MV-4-11 (cell line): ENCODE results near the gene SLC7A6OS.
A peak's percentile ranks its signal among the peaks of the same experiment; 100 is the strongest.

ENCODE experiments used
- DNase-seq: peaks from one replicate; lab custom pipeline; 2025; lab: John Stamatoyannopoulos, UW

Gene SLC7A6OS

DNA sequence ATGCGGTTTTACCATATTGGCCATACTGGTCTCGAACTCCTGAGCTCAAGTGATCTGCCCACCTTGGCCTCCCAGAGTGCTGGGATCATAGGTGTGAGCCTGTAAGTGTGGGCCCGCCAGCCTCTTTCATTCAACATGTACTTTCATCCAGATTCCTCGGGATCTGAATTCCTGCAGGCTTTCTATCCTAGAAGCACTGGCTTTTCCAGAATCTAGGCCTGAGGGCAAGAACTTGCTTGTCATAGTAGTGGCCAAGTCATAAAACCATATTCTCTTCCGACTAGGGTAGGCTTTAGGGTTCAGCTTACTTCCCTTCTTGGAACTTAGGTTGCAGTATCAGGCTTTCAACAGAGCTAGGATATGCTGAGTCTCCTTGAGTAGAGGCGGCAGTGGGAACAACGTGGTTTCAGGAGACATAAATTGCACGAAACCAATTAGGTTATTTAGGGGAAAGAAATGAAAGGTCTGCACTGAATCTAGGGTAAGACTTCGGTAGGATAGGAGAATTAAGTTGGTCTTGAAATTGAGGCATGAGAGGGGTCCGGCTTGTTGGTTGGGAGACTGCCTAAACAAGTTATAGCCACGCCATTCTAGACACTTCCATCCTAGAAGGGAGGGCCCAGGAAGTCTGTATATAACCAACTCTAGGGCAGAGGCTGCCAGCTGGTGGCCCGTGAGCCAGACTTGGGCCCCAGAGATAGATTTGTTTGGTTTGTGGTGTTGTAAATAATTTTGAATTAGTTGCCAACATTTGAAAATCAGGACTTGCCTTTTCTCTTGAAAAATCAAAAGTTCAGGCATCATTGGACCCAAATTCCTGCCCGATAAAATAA lies 30.8 kb downstream of the SLC7A6OS start:
- peak; percentile 70 for DNase-seq

DNA sequence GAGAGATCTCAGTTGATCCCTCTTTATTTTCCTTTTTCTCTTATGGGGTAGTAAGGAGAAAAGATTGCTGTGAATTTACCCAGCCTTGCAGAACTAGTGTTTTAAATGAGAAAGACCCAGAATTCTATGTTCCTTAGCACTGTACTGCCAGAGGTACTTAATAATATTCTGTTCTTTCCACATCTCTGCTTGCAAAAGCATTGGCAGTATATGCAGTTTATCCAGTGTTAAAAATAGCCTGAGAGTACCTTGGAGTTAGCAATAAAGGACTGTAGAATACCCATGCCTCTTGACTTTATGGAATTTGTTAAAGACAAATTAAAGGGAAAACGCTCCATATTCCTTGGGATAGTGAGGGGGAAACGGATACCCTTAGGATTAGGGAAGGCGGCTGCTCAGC lies 34.5 kb downstream of the SLC7A6OS start:
- DNase-seq: no peak

DNA sequence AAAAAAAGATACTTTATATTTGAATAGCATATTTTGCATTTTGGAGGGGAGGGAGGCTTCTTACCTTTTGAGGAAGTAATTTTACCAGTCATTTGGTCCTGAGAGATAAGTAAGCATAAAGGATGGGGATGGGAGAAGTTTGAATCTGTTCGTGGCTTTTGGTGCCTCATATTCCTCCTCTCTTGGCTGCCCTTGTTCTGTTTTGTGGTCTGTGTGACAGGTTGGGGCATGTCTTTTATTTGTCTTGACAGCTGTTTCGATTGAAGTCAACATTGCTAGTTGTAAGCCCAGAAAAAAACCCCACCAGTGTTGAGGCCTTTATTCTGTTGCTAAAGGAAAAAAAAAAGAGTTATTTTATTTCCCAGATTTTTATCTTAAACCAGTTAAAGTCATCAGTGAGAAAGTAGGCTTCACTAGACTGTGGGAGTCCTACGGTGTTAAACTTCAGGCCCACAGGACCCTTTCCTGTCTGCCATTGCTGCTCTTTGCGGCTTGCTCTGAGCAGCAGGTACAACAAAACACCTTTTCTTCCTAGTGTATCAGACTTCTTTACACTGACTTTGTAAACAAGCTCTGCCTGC lies 35.0 kb downstream of the SLC7A6OS start:
- DNase-seq: peak; percentile 52

DNA sequence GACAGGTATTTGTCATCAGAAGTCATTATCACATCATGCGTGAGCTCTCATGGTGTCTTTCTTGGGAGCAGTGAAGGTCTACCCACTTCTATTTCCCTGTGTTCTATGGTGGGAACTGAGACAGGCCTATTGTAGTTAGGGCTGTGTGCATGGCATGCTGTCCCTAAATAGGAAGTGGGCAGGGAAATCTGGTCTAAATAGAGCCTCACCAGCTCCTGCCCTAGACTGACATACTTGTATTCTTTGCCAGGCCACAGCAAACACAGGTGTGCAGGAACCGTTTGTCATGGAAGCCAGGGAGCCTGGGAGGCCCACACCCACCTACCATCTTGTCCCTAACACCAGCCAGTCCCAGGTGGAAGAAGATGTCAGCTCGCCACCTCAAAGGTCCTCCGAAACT lies 36.3 kb downstream of the SLC7A6OS start:
- DNase-seq: no peak

- no peak for DNase-seq
Observed at GRCh38 chr16:68273896-68274295, 36.9 kb downstream of the SLC7A6OS start.

GRCh38 chr16:68273459-68273858 lies 37.3 kb downstream of the SLC7A6OS start:
- DNase-seq: no peak

GRCh38 chr16:68272507-68273209 lies 38.1 kb downstream of the SLC7A6OS start:
- DNase-seq: no peak

GRCh38 chr16:68270353-68270752 lies 40.4 kb downstream of the SLC7A6OS start:
- no peak for DNase-seq

DNA sequence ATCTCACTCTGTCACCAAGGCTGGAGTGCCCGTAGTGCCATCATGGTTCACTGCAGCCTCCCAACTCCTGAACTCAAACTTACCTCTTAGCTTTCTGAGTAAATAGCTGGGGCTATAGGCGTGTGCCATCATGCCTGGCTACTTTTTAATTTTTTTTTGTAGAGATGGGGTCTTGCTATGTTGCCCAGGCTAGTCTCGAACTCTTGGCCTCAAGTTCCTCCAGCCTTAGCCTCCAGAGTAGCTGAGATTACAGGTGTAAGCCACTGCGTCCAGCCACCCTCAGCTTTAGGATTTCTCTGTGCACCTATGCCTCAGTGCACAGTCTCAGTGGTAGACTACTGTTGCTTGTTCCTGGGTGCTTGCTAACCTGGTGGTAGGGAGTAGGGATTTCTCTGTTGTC lies 41.0 kb downstream of the SLC7A6OS start:
- DNase-seq: no peak

GRCh38 chr16:68267612-68268405 lies 42.9 kb downstream of the SLC7A6OS start:
- no peak for DNase-seq

DNA sequence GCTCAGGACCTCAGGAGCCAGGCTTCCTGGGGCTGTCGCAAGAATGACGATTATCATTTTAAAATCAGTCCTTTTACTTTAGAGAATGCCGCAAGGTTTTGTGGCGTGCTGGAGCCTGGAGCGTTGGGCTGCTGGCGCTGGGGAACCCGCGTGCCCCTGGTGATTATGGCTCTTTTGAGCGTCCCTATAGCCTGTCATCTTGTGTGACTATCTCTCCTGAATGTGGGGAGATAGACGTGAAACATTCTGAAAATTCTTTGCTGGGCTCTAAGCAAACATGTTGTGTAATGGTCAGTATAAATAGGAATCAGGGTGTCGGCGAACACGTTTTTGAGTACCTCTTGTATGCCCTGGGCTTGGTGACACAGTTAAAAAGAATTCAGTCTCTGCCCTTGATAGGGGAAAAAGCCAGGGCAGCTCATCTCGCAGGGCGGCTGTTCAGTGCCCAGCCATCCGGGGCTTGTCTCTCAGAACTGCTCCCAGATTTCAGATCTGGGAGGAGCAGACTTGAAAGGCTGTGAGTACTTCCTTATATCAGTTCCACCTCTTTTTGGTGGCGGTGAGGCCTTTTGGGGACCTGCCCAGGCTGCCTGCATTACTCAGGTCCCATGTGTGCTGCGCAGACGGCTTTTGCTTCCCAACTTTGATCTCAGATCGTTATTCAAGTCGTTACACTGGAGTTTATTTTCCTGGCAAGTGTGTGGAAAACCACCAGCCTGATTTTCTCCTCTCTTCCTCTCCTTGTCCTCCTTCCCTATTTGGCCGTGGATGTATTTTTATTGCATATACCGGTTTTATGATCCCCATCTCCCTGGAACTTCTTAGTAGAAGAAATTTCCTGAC lies 45.4 kb downstream of the SLC7A6OS start:
- DNase-seq: peak; percentile 64

DNA sequence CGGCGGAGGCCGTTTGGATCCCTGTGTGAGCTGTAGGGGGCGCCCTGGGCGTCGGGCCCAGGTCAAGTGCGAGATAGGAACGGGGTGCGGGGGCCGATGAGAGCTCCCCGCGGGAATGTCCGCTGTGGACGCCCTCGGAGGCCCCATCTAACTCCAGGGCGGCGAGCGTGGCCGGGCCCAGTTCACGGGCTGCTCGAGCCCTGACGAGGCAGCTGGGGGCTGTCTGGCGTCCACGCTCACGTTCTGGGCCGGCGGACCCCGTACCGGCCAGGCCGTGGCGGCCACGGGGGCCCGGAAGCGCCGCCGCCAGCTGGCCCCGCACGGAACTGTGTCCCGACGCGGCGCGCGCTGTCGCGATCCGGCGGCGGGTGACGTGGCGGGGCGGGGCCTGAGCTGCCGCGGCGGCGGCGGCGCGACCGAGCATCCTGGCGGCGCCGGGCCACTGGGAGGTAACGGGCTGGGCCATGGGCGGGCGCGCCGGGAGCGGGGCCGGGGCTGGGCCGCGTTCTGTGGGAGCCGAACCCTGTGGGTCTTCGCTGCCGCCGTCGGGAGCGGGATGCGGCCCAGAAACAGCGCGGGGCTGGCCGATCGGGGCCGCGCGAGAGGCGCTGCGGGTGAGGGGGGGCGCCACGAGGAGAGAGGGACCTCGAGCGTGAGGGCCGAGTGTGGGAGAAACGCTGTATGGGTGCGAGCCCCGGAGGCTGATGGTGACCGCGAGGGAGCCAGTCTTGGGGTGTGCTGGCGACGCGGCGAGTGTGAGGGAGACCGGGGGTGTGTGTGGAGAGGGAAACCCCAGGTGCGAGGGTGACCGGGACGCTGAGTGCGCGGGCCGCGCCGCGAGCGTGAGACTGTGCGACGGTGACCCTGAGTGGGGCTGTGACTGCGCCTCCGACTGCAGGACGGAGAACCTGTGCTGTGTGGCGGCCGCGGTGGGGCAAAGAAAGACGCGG lies 46.3 kb downstream of the SLC7A6OS start, which contains the start of gene SLC7A6:
Gene SLC7A6 (plus strand): TSS at position 399 of the 950 bp plus-strand sequence. CDS start 10,201 bp downstream, outside the sequence.
- peak; percentile 68 for DNase-seq

GRCh38 chr16:68263559-68264127 lies 47.1 kb downstream of the SLC7A6OS start:
- DNase-seq: no peak

GRCh38 chr16:68259007-68259825 lies 51.5 kb downstream of the SLC7A6OS start:
- peak; percentile 62 for DNase-seq

DNA sequence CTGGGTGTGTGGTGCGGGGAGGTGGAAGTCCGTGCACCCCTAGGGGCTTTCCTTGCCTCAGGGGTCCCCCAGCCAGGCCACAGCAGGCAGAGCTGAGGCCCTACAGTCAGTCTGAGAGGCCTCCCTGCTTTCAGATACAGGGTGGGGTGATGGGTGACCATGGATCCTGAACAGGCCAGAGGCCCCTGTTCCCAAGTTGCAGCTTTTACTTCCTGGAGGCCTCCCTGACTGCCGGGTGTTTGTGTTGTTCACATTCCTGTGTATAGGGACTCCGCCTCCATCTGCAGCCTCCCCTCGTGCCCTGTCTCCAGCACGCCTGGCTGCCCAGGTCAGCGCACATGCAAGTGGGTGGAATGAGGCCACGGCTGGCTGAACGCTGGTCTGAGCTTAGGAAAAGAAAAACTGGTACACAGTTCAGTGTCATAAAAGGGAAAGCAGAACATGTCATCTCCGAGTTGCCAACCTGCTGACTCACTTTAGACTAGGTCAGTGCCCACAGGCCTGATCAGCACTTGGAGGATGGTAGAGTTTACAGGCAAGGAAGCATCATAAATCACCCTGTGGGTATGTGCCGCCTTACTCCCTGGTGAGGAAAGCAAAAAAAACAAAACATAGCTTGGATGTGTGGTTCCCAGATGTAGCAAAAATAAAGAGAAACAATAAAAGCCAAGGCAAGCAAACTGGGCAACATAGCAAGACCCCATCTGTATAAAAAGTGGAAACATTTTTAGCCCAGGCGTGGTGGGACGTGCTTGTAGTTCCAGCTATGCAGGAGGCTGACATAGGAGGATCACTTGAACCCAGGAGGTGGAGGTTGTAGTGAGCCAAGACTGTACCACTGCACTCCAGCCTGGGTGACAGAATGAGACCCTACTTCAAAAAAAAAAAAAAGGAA lies 52.6 kb downstream of the SLC7A6OS start:
- DNase-seq: peak; percentile 84

DNA sequence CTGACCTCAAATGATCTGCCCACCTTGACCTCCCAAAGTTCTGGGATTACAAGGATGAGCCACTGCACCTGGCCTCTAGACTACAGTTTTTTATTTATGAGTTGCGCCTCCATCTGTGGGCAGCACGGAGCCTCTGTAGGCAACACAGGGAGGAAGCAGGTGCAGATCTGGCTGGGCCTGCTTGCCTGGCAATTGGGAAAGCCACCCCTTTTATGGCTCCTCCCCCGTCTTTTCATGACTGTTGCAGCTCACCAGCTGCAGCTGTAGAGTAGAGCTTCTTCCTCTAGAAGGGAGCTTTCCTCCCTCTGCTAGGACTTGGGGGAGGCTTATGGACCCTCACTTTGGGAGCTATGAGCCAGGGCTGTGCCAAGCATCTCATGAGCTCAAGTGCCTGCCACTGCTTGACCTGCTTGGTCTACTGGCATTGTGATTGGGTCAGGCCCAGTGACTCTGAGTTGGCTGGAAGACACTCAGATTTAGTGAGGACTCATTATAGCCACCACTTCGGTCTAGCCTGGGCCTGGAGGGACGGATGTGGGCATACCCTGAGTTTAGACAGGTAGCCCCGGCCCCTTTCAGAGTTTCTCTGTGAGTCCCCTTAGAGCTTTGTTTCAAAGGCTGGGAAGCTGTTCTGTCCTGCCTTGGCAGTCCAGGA lies 53.4 kb downstream of the SLC7A6OS start:
- DNase-seq: peak; percentile 94

DNA sequence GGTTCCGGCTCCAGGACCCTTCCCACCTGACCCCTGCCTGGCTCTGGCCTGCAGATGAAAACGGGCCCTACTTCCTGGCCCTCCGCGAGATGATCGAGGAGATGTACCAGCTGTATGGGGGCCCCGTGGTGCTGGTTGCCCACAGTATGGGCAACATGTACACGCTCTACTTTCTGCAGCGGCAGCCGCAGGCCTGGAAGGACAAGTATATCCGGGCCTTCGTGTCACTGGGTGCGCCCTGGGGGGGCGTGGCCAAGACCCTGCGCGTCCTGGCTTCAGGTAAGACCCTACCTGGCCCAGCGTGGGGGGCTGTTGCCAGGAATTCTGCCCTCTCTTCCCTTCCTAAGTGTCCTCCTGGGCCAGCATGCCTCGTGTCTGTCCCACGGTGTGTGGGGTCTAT lies 55.0 kb downstream of the SLC7A6OS start:
- DNase-seq: no peak
